ENCODE results near the gene NFIC. TPM values are rescaled to one million over a fixed set of nuclear protein-coding genes. Genes with fewer than 3 reads are reported as not detected.
"Not testable (repeated sequence)": the region's sequence is repeated elsewhere in the genome, so short reads cannot be mapped to it uniquely, and the experiment has no call there.

NFIC gene
- total RNA-seq, 1 donor from 2014 or later = 142 TPM

DNA sequence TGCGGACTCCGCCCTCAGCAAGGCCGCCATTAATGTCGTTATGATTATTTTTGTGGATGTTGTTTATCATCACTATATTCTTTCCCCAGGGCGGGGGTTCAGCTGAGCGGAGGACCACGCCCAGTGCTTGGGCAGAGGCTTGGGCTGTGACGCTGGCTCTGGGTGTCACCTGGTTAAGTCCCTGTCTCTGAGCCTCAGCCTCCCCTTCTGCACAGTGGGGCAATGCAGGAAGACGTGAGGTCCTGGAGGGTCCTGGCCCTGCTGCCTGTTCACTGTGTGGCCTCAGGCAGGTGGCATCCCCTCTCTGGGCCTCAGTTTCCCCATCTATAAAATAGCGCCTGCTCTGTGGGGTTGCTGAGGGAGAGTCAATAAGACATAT lies 32.5 kb downstream of the NFIC start:
- peak overlapping the region; percentile 33 to 36 for H3K4me3 ChIP-seq
- H3K4me1 ChIP-seq = peaks cover 77% of the 10 kb centered on the region
- no peaks in the 10 kb centered on the region for H3K9me3 ChIP-seq
- H3K36me3 ChIP-seq = no peaks in the 10 kb centered on the region
- peak overlapping the region; percentile 100 for H3K27ac ChIP-seq
- intact Hi-C loops (cut with DNase I) = no loop called here
- TF ChIP-seq POLR2AphosphoS5 (IDR thresholded peaks at IDR 0.05; ENCODE audit: insufficient read depth in 1 of 2, low read depth in 1 of 2) = peak; percentile 37 to 41
- TF ChIP-seq, protein P1, sequence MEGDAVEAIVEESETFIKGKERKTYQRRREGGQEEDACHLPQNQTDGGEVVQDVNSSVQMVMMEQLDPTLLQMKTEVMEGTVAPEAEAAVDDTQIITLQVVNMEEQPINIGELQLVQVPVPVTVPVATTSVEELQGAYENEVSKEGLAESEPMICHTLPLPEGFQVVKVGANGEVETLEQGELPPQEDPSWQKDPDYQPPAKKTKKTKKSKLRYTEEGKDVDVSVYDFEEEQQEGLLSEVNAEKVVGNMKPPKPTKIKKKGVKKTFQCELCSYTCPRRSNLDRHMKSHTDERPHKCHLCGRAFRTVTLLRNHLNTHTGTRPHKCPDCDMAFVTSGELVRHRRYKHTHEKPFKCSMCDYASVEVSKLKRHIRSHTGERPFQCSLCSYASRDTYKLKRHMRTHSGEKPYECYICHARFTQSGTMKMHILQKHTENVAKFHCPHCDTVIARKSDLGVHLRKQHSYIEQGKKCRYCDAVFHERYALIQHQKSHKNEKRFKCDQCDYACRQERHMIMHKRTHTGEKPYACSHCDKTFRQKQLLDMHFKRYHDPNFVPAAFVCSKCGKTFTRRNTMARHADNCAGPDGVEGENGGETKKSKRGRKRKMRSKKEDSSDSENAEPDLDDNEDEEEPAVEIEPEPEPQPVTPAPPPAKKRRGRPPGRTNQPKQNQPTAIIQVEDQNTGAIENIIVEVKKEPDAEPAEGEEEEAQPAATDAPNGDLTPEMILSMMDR (IDR thresholded peaks at IDR 0.05) = no peak
- no peak for DNase-seq (ENCODE audit: extremely low spot score in 2 of 2)
- H3K27me3 ChIP-seq = no peaks in the 10 kb centered on the region

- H3K27ac ChIP-seq = peak overlapping the region; percentile 100
- H3K9me3 ChIP-seq; H3K36me3 ChIP-seq; DNase-seq (ENCODE audit: extremely low spot score in 2 of 2); H3K27me3 ChIP-seq; intact Hi-C loops (cut with DNase I): not testable (repeated sequence)
- H3K4me1 ChIP-seq = peaks cover 80% of the 10 kb centered on the region
- peak overlapping the region in 1 of 2 donors; percentile 33 for H3K4me3 ChIP-seq
These were observed 32.9 kb downstream of the NFIC start for GRCh38 chr19:3399311-3399710.

DNA sequence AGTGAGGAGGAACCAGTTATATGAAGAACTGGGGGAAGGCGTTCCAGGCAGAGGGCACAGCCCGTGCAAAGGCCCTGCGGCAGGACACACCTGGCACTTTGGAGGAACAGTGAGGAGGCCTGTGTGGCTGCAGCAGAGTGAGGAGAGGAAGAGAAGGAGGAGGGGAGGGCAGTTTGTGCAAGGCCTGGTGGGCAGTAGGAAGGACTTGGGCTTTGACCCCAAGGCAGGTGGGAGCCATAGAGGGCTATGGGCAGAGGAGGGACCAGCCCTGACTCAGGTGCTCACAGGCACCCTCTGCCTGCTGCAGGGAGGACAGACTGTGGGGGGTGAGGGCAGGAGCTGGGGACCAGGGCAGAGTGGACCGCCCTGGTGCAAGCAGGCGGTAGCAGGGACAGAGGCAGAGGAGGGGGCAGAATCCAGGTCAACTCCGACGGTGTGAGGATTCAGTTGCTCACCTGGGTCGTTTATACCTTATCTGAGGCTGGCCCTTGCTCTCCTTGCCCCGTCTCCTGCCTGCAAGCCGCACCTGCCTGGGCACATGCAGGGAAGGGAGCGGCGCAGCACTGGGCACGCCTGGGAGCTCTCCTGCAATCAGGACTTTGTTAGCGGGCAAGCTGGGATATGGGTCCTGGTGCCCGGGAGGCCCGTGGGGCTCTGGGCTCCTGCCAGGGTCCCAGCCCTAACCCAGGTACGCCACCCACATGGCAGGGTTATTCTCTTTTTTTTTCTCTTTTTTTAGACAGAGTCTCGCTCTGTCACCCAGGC lies 34.8 kb downstream of the NFIC start:
- Histone ChIP-seq H3K27ac (peak overlapping the region; percentile 100), H3K36me3 (no peaks in the 10 kb centered on the region), H3K9me3 (no peaks in the 10 kb centered on the region), H3K4me3 (no peak overlapping the region), H3K4me1 (peaks cover 90% of the 10 kb centered on the region), H3K27me3 (no peaks in the 10 kb centered on the region)
- TF ChIP-seq POLR2AphosphoS5 (IDR thresholded peaks at IDR 0.05; ENCODE audit: insufficient read depth in 1 of 2, low read depth in 1 of 2) (peak in 1 of 2 donors; percentile 17), POLR2A (IDR thresholded peaks at IDR 0.05) (no peak)
- TF ChIP-seq, protein P1 (IDR thresholded peaks at IDR 0.05) = no peak
- no peak for DNase-seq (ENCODE audit: extremely low spot score in 2 of 2)
- intact Hi-C loops (cut with DNase I) = loop anchor here (5.0 kb wide), 1 partner anchor 34 kb away; the partner anchor contains the start of gene NFIC

- TF ChIP-seq POLR2AphosphoS5 (IDR thresholded peaks at IDR 0.05; ENCODE audit: insufficient read depth in 1 of 2, low read depth in 1 of 2) (no peak), POLR2A (IDR thresholded peaks at IDR 0.05) (no peak)
- TF ChIP-seq, protein P1 (IDR thresholded peaks at IDR 0.05) = no peak
- DNase-seq (ENCODE audit: extremely low spot score in 2 of 2) = no peak
- Histone ChIP-seq H3K4me1 (peaks cover 82% of the 10 kb centered on the region), H3K4me3 (peak overlapping the region; percentile 46 to 61), H3K9me3 (no peaks in the 10 kb centered on the region), H3K36me3 (no peaks in the 10 kb centered on the region), H3K27me3 (no peaks in the 10 kb centered on the region), H3K27ac (peak overlapping the region; percentile 100)
- intact Hi-C loops (cut with DNase I) = loop anchor here (2.0 to 5.0 kb wide), 2 partner anchors 26 to 36 kb away; partner anchors contain the start of gene NFIC
These were observed 36.5 kb downstream of the NFIC start for GRCh38 chr19:3402631-3403443.

GRCh38 chr19:3403489-3404323 lies 37.3 kb downstream of the NFIC start:
- intact Hi-C loops (cut with DNase I) = loop anchor here (2.0 to 5.0 kb wide), 2 partner anchors 25 to 36 kb away; partner anchors contain the start of gene NFIC
- H3K36me3 ChIP-seq = no peaks in the 10 kb centered on the region
- TF ChIP-seq POLR2A (IDR thresholded peaks at IDR 0.05) = no peak
- TF ChIP-seq POLR2AphosphoS5 (IDR thresholded peaks at IDR 0.05; ENCODE audit: insufficient read depth in 1 of 2, low read depth in 1 of 2) = peak in 1 of 2 donors; percentile 73
- H3K4me1 ChIP-seq = peaks cover 82% of the 10 kb centered on the region
- no peaks in the 10 kb centered on the region for H3K27me3 ChIP-seq
- peak in 1 of 2 donors; percentile 97 for DNase-seq (ENCODE audit: extremely low spot score in 2 of 2)
- H3K4me3 ChIP-seq = peak overlapping the region; percentile 46 to 61
- H3K9me3 ChIP-seq = no peaks in the 10 kb centered on the region
- peak overlapping the region; percentile 100 for H3K27ac ChIP-seq
